Neural progenitor cell (in vitro differentiated cells): ENCODE results near the gene CUBN. TPM values are rescaled to one million over a fixed set of nuclear protein-coding genes. Genes with fewer than 3 reads are reported as not detected.

ENCODE experiments used
- DNase-seq: peaks from one replicate; pipeline ENCODE4 v3.0.0-alpha.2; 2016; ENCODE audit warnings: low spot score
- H2AFZ ChIP-seq: fragments of 200-600 bp; sonication (generic); replicated peaks from 2 replicates; pipeline ENCODE4 v1.6.1; 2016; ENCODE audit warnings: antibody characterized with exemption
- H3F3A ChIP-seq: fragments of 200-600 bp; sonication (generic); 2 replicates; pipeline ENCODE4 v1.6.1; 2016; ENCODE audit warnings: antibody characterized with exemption, low read depth
- H3K27ac ChIP-seq: fragments of 200-600 bp; sonication (generic); 2 replicates; pipeline ENCODE4 v1.5.1; 2016; ENCODE audit warnings: mild to moderate bottlenecking
- H3K27me3 ChIP-seq: fragments of 200-600 bp; sonication (generic); 2 replicates; pipeline ENCODE4 v1.6.1; 2016; ENCODE audit warnings: mild to moderate bottlenecking, moderate library complexity
- H3K36me3 ChIP-seq: fragments of 200-600 bp; sonication (generic); 2 replicates; pipeline ENCODE4 v1.5.1; 2016
- H3K4me1 ChIP-seq: fragments of 200-600 bp; sonication (generic); 2 replicates; pipeline ENCODE4 v1.6.1; 2016; ENCODE audit warnings: mixed run types
- H3K4me2 ChIP-seq: fragments of 200-600 bp; sonication (generic); 2 replicates; pipeline ENCODE4 v1.6.1; 2016
- H3K4me3 ChIP-seq: fragments of 200-600 bp; sonication (generic); 2 replicates; pipeline ENCODE4 v1.5.1; 2016
- H3K79me2 ChIP-seq: fragments of 200-600 bp; sonication (generic); 2 replicates; pipeline ENCODE4 v1.6.1; 2016; ENCODE audit warnings: low read depth
- H3K9ac ChIP-seq: fragments of 200-600 bp; sonication (generic); 2 replicates; pipeline ENCODE4 v1.6.1; 2016
- H3K9me3 ChIP-seq: fragments of 200-600 bp; sonication (generic); 2 replicates; pipeline ENCODE4 v1.5.1; 2016; ENCODE audit warnings: low read depth
- H4K20me1 ChIP-seq: fragments of 200-600 bp; sonication (generic); 2 replicates; pipeline ENCODE4 v1.6.1; 2016; ENCODE audit warnings: low read depth
- H3K27ac Mint-ChIP-seq: 3 replicates; pipeline ENCODE4 v1.8.0; 2021; ENCODE audit warnings: mixed read lengths
- H3K27me3 Mint-ChIP-seq: 2 replicates; pipeline ENCODE4 v1.8.0; 2022; ENCODE audit warnings: low read depth, mild to moderate bottlenecking, inconsistent platforms, moderate library complexity, mixed read lengths; ENCODE audit not compliant: insufficient read depth
- H3K36me3 Mint-ChIP-seq: 3 replicates; pipeline ENCODE4 v1.8.0; 2021; ENCODE audit warnings: mixed read lengths
- H3K4me1 Mint-ChIP-seq: 3 replicates; pipeline ENCODE4 v1.8.0; 2021; ENCODE audit warnings: mixed read lengths
- H3K4me3 Mint-ChIP-seq: 3 replicates; pipeline ENCODE4 v1.8.0; 2021; ENCODE audit warnings: mild to moderate bottlenecking, moderate library complexity, mixed read lengths
- H3K9me3 Mint-ChIP-seq: 3 replicates; pipeline ENCODE4 v1.8.0; 2020; ENCODE audit warnings: mixed read lengths
- EZH2 ChIP-seq: fragments of 200-600 bp; sonication (generic); IDR thresholded peaks from 2 replicates; pipeline ENCODE4 v1.6.1; 2017; ENCODE audit warnings: antibody characterized with exemption, mild to moderate bottlenecking, moderate library complexity
- EZH2phosphoT487 ChIP-seq: fragments of 200-600 bp; sonication (generic); IDR thresholded peaks from 2 replicates; pipeline ENCODE4 v1.6.1; 2017; ENCODE audit warnings: antibody characterized with exemption
- total RNA-seq: library from RNA; depleted of rRNA; stranded (reverse); fragments of >200 nt; gene quantifications from 2 replicates; pipeline ENCODE4 v1.2.3, GENCODE V29; 2015; ENCODE audit warnings: low replicate concordance
- TF ChIP-seq, protein P1 (sequence below): fragments of 200-600 bp; sonication (generic); IDR thresholded peaks from 2 replicates; pipeline ENCODE4 v1.5.1; 2017; ENCODE audit warnings: antibody characterized with exemption, mild to moderate bottlenecking

The CUBN gene
- total RNA-seq, 1 donor from 2014 or later, result 2.2 TPM

- Mint-ChIP-seq H3K27ac (no peak overlapping the region), H3K4me1 (peaks cover 14% of the 10 kb centered on the region), H3K36me3 (peaks cover 10% of the 10 kb centered on the region), H3K4me3 (no peak overlapping the region), H3K9me3 (peaks cover 5% of the 10 kb centered on the region), H3K27me3 (peaks cover 2% of the 10 kb centered on the region)
- no peaks in the 10 kb centered on the region for H3K9me3 ChIP-seq
- no peak overlapping the region for H2AFZ ChIP-seq
- H3F3A ChIP-seq, result no peaks in the 10 kb centered on the region
- H3K4me3 ChIP-seq, result no peak overlapping the region
- no peaks in the 10 kb centered on the region for H3K36me3 ChIP-seq
- H3K4me2 ChIP-seq, result no peak overlapping the region
- DNase-seq, result no peak
- no peaks in the 10 kb centered on the region for H3K27me3 ChIP-seq
- no peak for TF ChIP-seq EZH2phosphoT487
- TF ChIP-seq, protein P1, sequence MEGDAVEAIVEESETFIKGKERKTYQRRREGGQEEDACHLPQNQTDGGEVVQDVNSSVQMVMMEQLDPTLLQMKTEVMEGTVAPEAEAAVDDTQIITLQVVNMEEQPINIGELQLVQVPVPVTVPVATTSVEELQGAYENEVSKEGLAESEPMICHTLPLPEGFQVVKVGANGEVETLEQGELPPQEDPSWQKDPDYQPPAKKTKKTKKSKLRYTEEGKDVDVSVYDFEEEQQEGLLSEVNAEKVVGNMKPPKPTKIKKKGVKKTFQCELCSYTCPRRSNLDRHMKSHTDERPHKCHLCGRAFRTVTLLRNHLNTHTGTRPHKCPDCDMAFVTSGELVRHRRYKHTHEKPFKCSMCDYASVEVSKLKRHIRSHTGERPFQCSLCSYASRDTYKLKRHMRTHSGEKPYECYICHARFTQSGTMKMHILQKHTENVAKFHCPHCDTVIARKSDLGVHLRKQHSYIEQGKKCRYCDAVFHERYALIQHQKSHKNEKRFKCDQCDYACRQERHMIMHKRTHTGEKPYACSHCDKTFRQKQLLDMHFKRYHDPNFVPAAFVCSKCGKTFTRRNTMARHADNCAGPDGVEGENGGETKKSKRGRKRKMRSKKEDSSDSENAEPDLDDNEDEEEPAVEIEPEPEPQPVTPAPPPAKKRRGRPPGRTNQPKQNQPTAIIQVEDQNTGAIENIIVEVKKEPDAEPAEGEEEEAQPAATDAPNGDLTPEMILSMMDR, result no peak
- no peak for TF ChIP-seq EZH2
- peaks cover 7% of the 10 kb centered on the region for H3K4me1 ChIP-seq
- H3K27ac ChIP-seq, result no peak overlapping the region
- H3K79me2 ChIP-seq, result no peaks in the 10 kb centered on the region
- no peaks in the 10 kb centered on the region for H4K20me1 ChIP-seq
- H3K9ac ChIP-seq, result no peak overlapping the region
Observed at GRCh38 chr10:16904639-16905061, 225.0 kb downstream of the CUBN start.

DNA sequence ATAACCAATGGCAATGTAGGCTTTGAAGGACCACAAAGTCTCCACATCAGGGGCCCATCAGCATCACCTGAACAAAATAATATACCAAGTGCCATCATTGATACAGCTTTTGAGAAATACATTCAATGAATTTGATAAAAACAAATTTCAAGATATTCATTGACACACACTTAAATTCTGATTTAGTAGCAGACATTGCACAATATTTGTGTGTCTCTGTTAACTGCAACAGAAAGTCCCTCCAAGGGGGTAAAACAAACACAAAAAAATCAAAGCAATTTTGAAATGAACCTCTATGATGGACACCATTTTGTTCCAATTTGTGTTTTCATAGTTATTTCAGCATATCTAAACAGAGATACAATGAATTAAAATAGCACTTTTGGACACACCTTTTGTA lies 225.6 kb downstream of the CUBN start:
- Mint-ChIP-seq H3K9me3 (peaks cover 5% of the 10 kb centered on the region), H3K27ac (no peak overlapping the region), H3K4me1 (peaks cover 10% of the 10 kb centered on the region), H3K27me3 (peaks cover 2% of the 10 kb centered on the region), H3K4me3 (no peak overlapping the region), H3K36me3 (peaks cover 14% of the 10 kb centered on the region)
- Histone ChIP-seq H3K36me3 (no peaks in the 10 kb centered on the region), H2AFZ (no peak overlapping the region), H3K4me3 (no peak overlapping the region), H3K27ac (no peak overlapping the region), H3K9me3 (no peaks in the 10 kb centered on the region), H3K4me1 (peaks cover 7% of the 10 kb centered on the region), H3F3A (no peaks in the 10 kb centered on the region), H4K20me1 (no peaks in the 10 kb centered on the region), H3K4me2 (no peak overlapping the region), H3K27me3 (no peaks in the 10 kb centered on the region), H3K79me2 (no peaks in the 10 kb centered on the region), H3K9ac (no peak overlapping the region)
- no peak for DNase-seq
- TF ChIP-seq, protein P1, result no peak
- TF ChIP-seq EZH2, result no peak
- no peak for TF ChIP-seq EZH2phosphoT487

DNA sequence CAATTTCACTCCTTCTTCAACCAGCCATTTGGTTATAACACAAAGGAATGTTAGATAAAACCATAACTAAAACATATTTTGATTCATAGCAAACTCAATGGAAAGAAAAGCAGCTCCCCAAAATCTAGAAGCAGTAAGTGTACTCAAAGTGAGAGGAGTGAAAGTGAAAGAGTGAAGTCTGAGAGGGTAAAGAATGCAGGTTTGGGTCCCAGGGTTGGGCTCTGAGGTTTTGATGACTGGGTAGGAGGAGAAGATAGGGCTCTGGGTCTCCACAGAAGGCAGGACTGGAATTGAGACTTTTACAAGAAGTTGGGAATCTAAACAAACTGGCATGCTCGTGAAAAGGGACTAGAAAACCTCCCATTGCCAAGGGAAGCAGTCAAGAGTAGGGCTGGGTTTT lies 227.0 kb downstream of the CUBN start:
- no peak overlapping the region for H3K4me3 ChIP-seq
- H3K9me3 ChIP-seq, result no peaks in the 10 kb centered on the region
- peaks cover 7% of the 10 kb centered on the region for H3K4me1 ChIP-seq
- no peaks in the 10 kb centered on the region for H3K36me3 ChIP-seq
- H3F3A ChIP-seq, result no peaks in the 10 kb centered on the region
- no peaks in the 10 kb centered on the region for H4K20me1 ChIP-seq
- Mint-ChIP-seq H3K4me1 (peaks cover 8% of the 10 kb centered on the region), H3K27me3 (peaks cover 2% of the 10 kb centered on the region), H3K4me3 (no peak overlapping the region), H3K9me3 (peaks cover 5% of the 10 kb centered on the region), H3K27ac (no peak overlapping the region), H3K36me3 (peaks cover 17% of the 10 kb centered on the region)
- H3K27me3 ChIP-seq, result no peaks in the 10 kb centered on the region
- TF ChIP-seq, protein P1, result no peak
- no peak for TF ChIP-seq EZH2
- TF ChIP-seq EZH2phosphoT487, result no peak
- no peak for DNase-seq
- no peak overlapping the region for H3K4me2 ChIP-seq
- H3K9ac ChIP-seq, result no peak overlapping the region
- no peaks in the 10 kb centered on the region for H3K79me2 ChIP-seq
- H2AFZ ChIP-seq, result peak overlapping the region; percentile 45
- H3K27ac ChIP-seq, result no peak overlapping the region
